IPS-11a (cell line): ENCODE data around the gene RNF175.

Experiments
- H3K4me3 ChIP-seq: one replicate; pipeline ENCODE4 v1.5.1; 2013; ENCODE audit warnings: low read depth, low read length, control low read depth

RNF175 gene

GRCh38 chr4:153759407-153760316 lies at the start of gene RNF175:
Gene RNF175, minus strand, starts transcription at chr4:153760024. Its CDS starts 162 bp downstream, at chr4:153759862.
- peak within 1 kb of the TSS; percentile 75 for H3K4me3 ChIP-seq

- no peak overlapping the region for H3K4me3 ChIP-seq
Measured at GRCh38 chr4:153809307-153809706, 49.5 kb upstream of the RNF175 start.

- no peak overlapping the region for H3K4me3 ChIP-seq
Measured at GRCh38 chr4:153808175-153808574, 48.4 kb upstream of the RNF175 start.

GRCh38 chr4:153806073-153806472 lies 46.2 kb upstream of the RNF175 start:
- no peak overlapping the region for H3K4me3 ChIP-seq

GRCh38 chr4:153804722-153805121 lies 44.9 kb upstream of the RNF175 start:
- no peak overlapping the region for H3K4me3 ChIP-seq

- H3K4me3 ChIP-seq, result no peak overlapping the region
Measured at GRCh38 chr4:153799694-153800074, 39.9 kb upstream of the RNF175 start.

- H3K4me3 ChIP-seq, result no peak overlapping the region
Measured at GRCh38 chr4:153798901-153799693, 39.3 kb upstream of the RNF175 start.

GRCh38 chr4:153798420-153798819 lies 38.6 kb upstream of the RNF175 start:
- H3K4me3 ChIP-seq, result no peak overlapping the region

- no peak overlapping the region for H3K4me3 ChIP-seq
Measured at GRCh38 chr4:153794006-153794405, 34.2 kb upstream of the RNF175 start.

- H3K4me3 ChIP-seq, result peak overlapping the region; percentile 54
Measured at GRCh38 chr4:153792618-153793247, 32.9 kb upstream of the RNF175 start.

GRCh38 chr4:153791746-153792617 lies 32.2 kb upstream of the RNF175 start:
- peak overlapping the region; percentile 54 for H3K4me3 ChIP-seq

- H3K4me3 ChIP-seq, result peak overlapping the region; percentile 53
Measured at GRCh38 chr4:153790962-153791551, 31.2 kb upstream of the RNF175 start.

GRCh38 chr4:153790500-153790865 lies 30.7 kb upstream of the RNF175 start:
- H3K4me3 ChIP-seq, result peak overlapping the region; percentile 27

GRCh38 chr4:153789741-153790499 lies 30.1 kb upstream of the RNF175 start:
- peak overlapping the region; percentile 95 for H3K4me3 ChIP-seq

GRCh38 chr4:153788413-153789276 lies 28.8 kb upstream of the RNF175 start, which contains the start of gene SFRP2:
Gene SFRP2, minus strand, starts transcription at chr4:153789083. Its CDS starts 248 bp downstream, at chr4:153788835.
- peak within 1 kb of the TSS; percentile 95 for H3K4me3 ChIP-seq

GRCh38 chr4:153788051-153788412 lies 28.2 kb upstream of the RNF175 start:
- H3K4me3 ChIP-seq, result peak overlapping the region; percentile 95

GRCh38 chr4:153787575-153787974 lies 27.8 kb upstream of the RNF175 start:
- peak overlapping the region; percentile 95 for H3K4me3 ChIP-seq

- H3K4me3 ChIP-seq, result peak overlapping the region; percentile 95
Measured at GRCh38 chr4:153787061-153787560, 27.3 kb upstream of the RNF175 start.
